Neuronal stem cell (in vitro differentiated cells): ENCODE measurements around the gene CCDC12.

Experiments used
- DNase-seq: peaks from one replicate; pipeline ENCODE4 v3.0.0-alpha.2; 2013; ENCODE audit warnings: low spot score
- H2AFZ ChIP-seq: one replicate; pipeline ENCODE4 v1.6.1; 2013; ENCODE audit warnings: mild to moderate bottlenecking, low read length, inconsistent platforms
- H2AK5ac ChIP-seq: 2 replicates; pipeline ENCODE4 v1.6.1; 2013; ENCODE audit warnings: low read depth, mild to moderate bottlenecking, inconsistent platforms, low read length, moderate library complexity, mixed read lengths
- H2BK120ac ChIP-seq: 2 replicates; pipeline ENCODE4 v1.6.1; 2013; ENCODE audit warnings: low read depth, mild to moderate bottlenecking, inconsistent platforms, low read length, moderate library complexity, mixed read lengths
- H2BK12ac ChIP-seq: one replicate; pipeline ENCODE4 v1.6.1; 2013; ENCODE audit warnings: low read length, inconsistent platforms
- H2BK15ac ChIP-seq: 2 replicates; pipeline ENCODE4 v1.6.1; 2013; ENCODE audit warnings: mild to moderate bottlenecking, low read length, inconsistent platforms, mixed read lengths
- H2BK5ac ChIP-seq: one replicate; pipeline ENCODE4 v1.6.1; 2013; ENCODE audit warnings: inconsistent platforms, mild to moderate bottlenecking, low read length, moderate library complexity
- H3K14ac ChIP-seq: one replicate; pipeline ENCODE4 v1.6.1; 2013; ENCODE audit warnings: low read length, inconsistent platforms
- H3K18ac ChIP-seq: 2 replicates; pipeline ENCODE4 v1.6.1; 2013; ENCODE audit warnings: low read length, inconsistent platforms
- H3K23ac ChIP-seq: 2 replicates; pipeline ENCODE4 v1.6.1; 2013; ENCODE audit warnings: low read depth, mild to moderate bottlenecking, mixed read lengths, low read length, inconsistent platforms; ENCODE audit not compliant: poor library complexity
- H3K27ac ChIP-seq: replicated peaks from 3 replicates; pipeline ENCODE4 v1.5.1; 2013; ENCODE audit warnings: low read length, inconsistent platforms
- H3K27me3 ChIP-seq, 3 experiments: 2 replicates each; pipeline ENCODE4 v1.6.1; 2013; ENCODE audit warnings: low read length in 3 of 3, mild to moderate bottlenecking in 2 of 3, inconsistent platforms in 1 of 3, low read depth in 1 of 3, mixed read lengths in 1 of 3, moderate library complexity in 1 of 3; ENCODE audit not compliant: control insufficient read depth in 3 of 3, insufficient read depth in 3 of 3
- H3K36me3 ChIP-seq, 2 donors: replicated peaks in 1 of 2; 2 replicates each; pipeline ENCODE4 v1.6.1; 2013; ENCODE audit warnings: low read length in 2 of 2; ENCODE audit not compliant: control insufficient read depth in 2 of 2, insufficient read depth in 2 of 2
- H3K4ac ChIP-seq: 2 replicates; pipeline ENCODE4 v1.6.1; 2013; ENCODE audit warnings: inconsistent platforms, mild to moderate bottlenecking, low read length, moderate library complexity
- H3K4me1 ChIP-seq, 2 donors: 1 replicate in 1 of 2; 2 replicates in 1 of 2; pipeline ENCODE4 v1.6.1; 2013; ENCODE audit warnings: low read length in 2 of 2, low read depth in 1 of 2; ENCODE audit not compliant: control insufficient read depth in 2 of 2, insufficient read depth in 1 of 2
- H3K4me2 ChIP-seq: one replicate; pipeline ENCODE4 v1.6.1; 2013; ENCODE audit warnings: mild to moderate bottlenecking, low read length, inconsistent platforms; ENCODE audit not compliant: insufficient read depth, poor library complexity, severe bottlenecking
- H3K4me3 ChIP-seq, 2 donors: 2 replicates each; pipeline ENCODE4 v1.5.1; 2013; ENCODE audit warnings: low read length in 2 of 2, mild to moderate bottlenecking in 2 of 2, inconsistent platforms in 1 of 2, moderate library complexity in 1 of 2
- H3K79me1 ChIP-seq: one replicate; pipeline ENCODE4 v1.6.1; 2013; ENCODE audit warnings: low read depth, mild to moderate bottlenecking, inconsistent platforms, low read length, moderate library complexity
- H3K9ac ChIP-seq: one replicate; pipeline ENCODE4 v1.6.1; 2013; ENCODE audit warnings: mild to moderate bottlenecking, low read depth, low read length, inconsistent platforms; ENCODE audit not compliant: poor library complexity
- H3K9me3 ChIP-seq, 2 donors: replicated peaks in 1 of 2; 2 replicates each; pipeline versions ENCODE3 to v1.6.1; 2013; ENCODE audit warnings: low read length in 2 of 2, mild to moderate bottlenecking in 2 of 2, inconsistent platforms in 1 of 2, low read depth in 1 of 2, mixed read lengths in 1 of 2, moderate library complexity in 1 of 2; ENCODE audit not compliant: control insufficient read depth in 2 of 2, insufficient read depth in 1 of 2
- H4K8ac ChIP-seq: one replicate; pipeline ENCODE4 v1.6.1; 2013; ENCODE audit warnings: low read depth, mild to moderate bottlenecking, inconsistent platforms, low read length, moderate library complexity
- H4K91ac ChIP-seq: one replicate; pipeline ENCODE4 v1.6.1; 2013; ENCODE audit warnings: low read length, low read depth, mild to moderate bottlenecking, inconsistent platforms; ENCODE audit not compliant: poor library complexity
- WGBS, 2 donors: extraction: QIAGEN DNeasy Blood & Tissue Kit; methylation state at CpG; one replicate each; pipeline ENCODE4 v1.1.7; 2013; ENCODE audit warnings: missing lambda C conversion rate in 2 of 2, mixed read lengths in 1 of 2; ENCODE audit not compliant: insufficient read length in 2 of 2, insufficient replicate concordance in 1 of 2; ENCODE audit errors: extremely low coverage in 2 of 2; 5-methylcytosine and 5-hydroxymethylcytosine counted together

The CCDC12 gene

DNA sequence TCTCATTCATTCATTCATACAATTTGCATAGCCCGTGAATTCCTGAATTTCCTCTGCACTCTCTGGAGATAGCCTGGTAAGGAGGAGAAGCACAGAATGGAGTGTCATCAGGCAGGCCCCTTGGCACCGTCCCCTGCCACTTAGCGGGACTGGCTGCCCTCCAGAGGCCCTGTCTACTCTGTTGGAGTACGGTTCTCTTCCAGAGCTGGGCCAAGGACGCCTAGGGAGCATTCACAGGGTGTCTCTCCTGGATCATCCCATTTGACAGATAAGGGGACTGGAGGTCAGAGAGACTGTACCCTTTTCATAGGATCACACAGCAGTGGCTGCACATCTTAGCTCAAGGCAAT lies 51.0 kb downstream of the CCDC12 start:
- Histone ChIP-seq H3K4ac (no peak overlapping the region), H3K27ac (no peak overlapping the region), H3K4me2 (no peak overlapping the region), H3K23ac (no peak overlapping the region), H3K36me3 (peaks cover 50 to 91% of the 10 kb centered on the region in 2 donors), H3K79me1 (peaks cover 15% of the 10 kb centered on the region), H3K4me1 (no peaks in the 10 kb centered on the region), H2AFZ (no peak overlapping the region), H3K18ac (no peak overlapping the region), H2BK15ac (no peak overlapping the region), H4K91ac (no peak overlapping the region), H3K27me3 (no peaks in the 10 kb centered on the region), H4K8ac (no peak overlapping the region), H2BK5ac (no peak overlapping the region), H3K4me3 (no peak overlapping the region), H3K9ac (peak overlapping the region; percentile 12), H2AK5ac (no peak overlapping the region), H3K14ac (no peak overlapping the region), H2BK120ac (no peak overlapping the region), H2BK12ac (no peak overlapping the region), H3K9me3 (peaks cover 0 to 14% of the 10 kb centered on the region in 2 donors)
- no CpG with 5 or more reads among the region's 5 CpGs for WGBS, 2 donors
- DNase-seq = no peak

DNA sequence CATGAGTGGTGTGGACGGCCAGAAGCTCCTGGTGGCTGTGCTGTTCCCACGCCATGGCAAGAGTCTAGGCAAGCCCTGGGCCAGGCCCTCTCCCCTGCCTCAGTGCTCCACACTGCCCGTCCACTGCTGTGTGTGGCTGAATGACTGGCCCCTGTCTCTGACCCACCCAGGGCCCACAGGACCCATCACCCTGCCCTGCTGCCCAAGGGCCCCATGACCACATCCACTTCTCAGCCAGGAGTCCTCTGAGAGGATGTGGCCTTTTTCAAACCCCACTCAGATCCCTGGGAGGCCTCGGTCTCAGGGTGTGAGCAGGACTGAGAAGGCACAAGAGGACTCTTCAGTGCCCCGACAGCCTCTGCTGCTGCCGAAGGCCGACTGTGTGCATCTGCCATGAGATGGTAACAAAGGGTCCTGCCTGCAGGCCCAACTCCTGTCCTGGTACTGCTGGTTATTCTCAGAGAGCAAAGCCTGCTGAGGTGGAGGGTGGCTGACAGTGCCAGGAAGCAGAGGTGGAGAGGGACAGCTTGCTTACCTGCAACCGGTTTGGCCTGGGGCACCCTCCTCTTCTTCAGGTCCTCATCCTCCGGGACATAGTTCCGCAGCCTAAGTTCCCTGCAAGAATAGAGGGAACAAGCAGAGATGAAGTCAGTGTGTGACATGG lies 51.5 kb downstream of the CCDC12 start:
- WGBS, 2 donors = no CpG with 5 or more reads among the region's 10 CpGs
- H3K4ac ChIP-seq = no peak overlapping the region

DNA sequence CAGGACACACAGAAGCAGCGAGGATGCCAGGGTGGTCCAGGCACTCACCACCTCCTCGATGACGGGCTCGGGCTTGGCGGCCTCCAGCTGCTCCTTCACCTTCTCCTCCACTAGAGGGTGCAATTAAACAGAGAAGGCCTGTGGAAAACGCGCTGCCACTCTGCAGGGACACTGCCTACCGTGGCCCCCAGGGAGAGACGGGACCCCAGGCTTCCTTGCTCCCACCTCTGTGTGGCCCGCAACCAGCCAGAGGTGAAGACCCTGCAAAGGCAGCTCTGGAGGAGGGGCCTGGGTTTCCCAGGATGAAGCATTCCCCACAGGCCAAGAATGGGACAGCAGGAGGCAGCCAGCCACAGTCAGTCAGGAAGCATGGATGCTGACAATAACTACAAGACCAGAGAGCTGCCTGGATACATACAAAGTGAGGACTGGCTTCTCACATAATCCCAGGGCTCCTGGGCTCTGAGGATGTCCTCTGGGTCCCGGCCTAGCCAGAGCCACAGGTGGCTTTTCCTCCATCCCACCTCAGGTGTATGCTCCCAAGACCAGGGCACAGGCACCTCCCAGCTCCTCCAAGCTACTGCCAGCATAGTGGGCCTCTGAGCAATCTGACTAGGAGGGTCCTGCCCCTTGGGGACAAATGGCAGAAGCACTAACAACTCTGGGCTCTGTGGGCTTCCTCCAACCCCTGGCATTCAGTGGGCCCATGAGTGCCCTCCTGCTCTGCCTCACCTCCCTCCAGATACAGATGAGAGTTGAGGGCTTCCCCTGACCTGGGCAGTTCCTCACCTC lies 52.8 kb downstream of the CCDC12 start:
- no peak overlapping the region for H2AFZ ChIP-seq
- peaks cover 9% of the 10 kb centered on the region for H3K79me1 ChIP-seq
- H3K4me3 ChIP-seq = no peak overlapping the region
- H4K91ac ChIP-seq = no peak overlapping the region
- no peak overlapping the region for H3K27ac ChIP-seq
- peak overlapping the region; percentile 39 for H3K18ac ChIP-seq
- H3K4ac ChIP-seq = peak overlapping the region; percentile 47
- H2BK120ac ChIP-seq = no peak overlapping the region
- H2BK5ac ChIP-seq = peak overlapping the region; percentile 85
- H3K27me3 ChIP-seq = no peaks in the 10 kb centered on the region
- H3K9ac ChIP-seq = no peak overlapping the region
- H4K8ac ChIP-seq = no peak overlapping the region
- peaks cover under 1 to 15% of the 10 kb centered on the region in 2 donors for H3K9me3 ChIP-seq
- H2AK5ac ChIP-seq = no peak overlapping the region
- H3K23ac ChIP-seq = peak overlapping the region; percentile 85
- H3K4me1 ChIP-seq = no peaks in the 10 kb centered on the region
- H3K4me2 ChIP-seq = no peak overlapping the region
- no peak overlapping the region for H3K14ac ChIP-seq
- no peak overlapping the region for H2BK12ac ChIP-seq
- no peak overlapping the region for H2BK15ac ChIP-seq
- DNase-seq = peak; percentile 24
- WGBS, 2 donors = no CpG with 5 or more reads among the region's 11 CpGs
- peaks cover 55 to 99% of the 10 kb centered on the region in 2 donors for H3K36me3 ChIP-seq

More for the DNA sequence above, 51.5 kb downstream of the CCDC12 start:
- Histone ChIP-seq H2BK120ac (no peak overlapping the region), H3K27ac (no peak overlapping the region), H2BK15ac (no peak overlapping the region), H3K79me1 (peaks cover 11% of the 10 kb centered on the region), H4K8ac (no peak overlapping the region), H3K4me3 (no peak overlapping the region), H3K18ac (no peak overlapping the region), H3K4me2 (no peak overlapping the region), H3K9me3 (peaks cover 0 to 18% of the 10 kb centered on the region in 2 donors), H4K91ac (no peak overlapping the region), H3K4me1 (no peaks in the 10 kb centered on the region), H2BK5ac (no peak overlapping the region), H3K23ac (peak overlapping the region; percentile 34), H2AFZ (no peak overlapping the region), H3K14ac (peak overlapping the region; percentile 64), H3K36me3 (peaks cover 53 to 93% of the 10 kb centered on the region in 2 donors), H2BK12ac (no peak overlapping the region), H3K9ac (peak overlapping the region; percentile 55), H2AK5ac (no peak overlapping the region), H3K27me3 (no peaks in the 10 kb centered on the region)
- DNase-seq = no peak

DNA sequence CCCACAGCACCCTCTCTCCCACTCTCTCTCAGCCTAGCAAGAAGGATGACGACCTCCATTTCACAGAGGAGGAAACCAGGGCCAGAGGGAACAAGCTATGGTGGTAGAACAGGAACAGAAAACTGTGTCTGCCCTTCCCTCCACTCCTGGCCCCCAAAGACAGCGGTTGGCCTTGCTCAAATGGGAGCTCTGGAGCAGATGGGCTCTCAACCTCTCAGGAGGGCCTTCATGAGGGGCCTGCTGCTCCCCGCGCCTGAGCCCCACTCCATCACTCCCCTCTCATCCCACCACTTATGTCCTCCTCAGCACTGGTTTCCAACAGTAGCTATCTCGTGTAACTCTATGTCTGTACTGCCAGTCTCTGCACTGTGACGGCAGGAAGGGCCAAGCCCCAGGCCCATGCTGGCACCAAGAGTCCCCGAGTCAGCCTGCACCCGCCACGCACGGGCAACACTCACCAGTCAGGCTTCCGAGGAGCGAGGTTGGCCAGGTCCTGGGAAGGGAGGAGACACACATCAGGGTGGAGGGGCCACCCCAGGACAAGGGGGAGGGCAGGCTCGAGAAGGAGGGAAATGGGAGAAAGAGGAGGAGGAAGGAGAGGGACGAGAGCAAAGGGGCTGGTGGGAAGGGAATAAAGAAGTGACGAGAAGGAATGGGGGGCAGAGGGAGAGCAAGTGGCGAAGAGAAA lies 53.5 kb downstream of the CCDC12 start:
- peak overlapping the region; percentile 48 for H2BK12ac ChIP-seq
- no peak overlapping the region for H2BK120ac ChIP-seq
- peaks cover 55 to 99% of the 10 kb centered on the region in 2 donors for H3K36me3 ChIP-seq
- H3K4me1 ChIP-seq = no peaks in the 10 kb centered on the region
- no peak overlapping the region for H3K4me3 ChIP-seq
- H3K9ac ChIP-seq = peak overlapping the region; percentile 50
- H2BK5ac ChIP-seq = peak overlapping the region; percentile 85
- H3K27ac ChIP-seq = no peak overlapping the region
- peak overlapping the region; percentile 85 for H3K23ac ChIP-seq
- no peak overlapping the region for H4K8ac ChIP-seq
- H4K91ac ChIP-seq = no peak overlapping the region
- peaks cover 9% of the 10 kb centered on the region for H3K79me1 ChIP-seq
- no peak overlapping the region for H3K4me2 ChIP-seq
- H2BK15ac ChIP-seq = no peak overlapping the region
- H2AK5ac ChIP-seq = no peak overlapping the region
- peaks cover 2 to 16% of the 10 kb centered on the region in 2 donors for H3K9me3 ChIP-seq
- H3K14ac ChIP-seq = peak overlapping the region; percentile 27
- H3K4ac ChIP-seq = no peak overlapping the region
- H2AFZ ChIP-seq = no peak overlapping the region
- H3K27me3 ChIP-seq = peaks cover 0 to 2% (median 0%) of the 10 kb centered on the region in 3 experiments
- peak overlapping the region; percentile 2 for H3K18ac ChIP-seq
- 100% methylated on average over 2 of the region's 16 CpGs; no CpG with 5 or more reads in 1 of the 2 donors for WGBS, 2 donors
- no peak for DNase-seq
